D721Med (cell line): ENCODE measurements around the gene CD44.

Experiments
- DNase-seq: peaks from one replicate; pipeline ENCODE4 v3.0.0; 2011; ENCODE audit warnings: low spot score; ENCODE audit not compliant: insufficient read length
- FAIRE-seq: peaks from 2 replicates; lab custom pipeline; 2011; peaks lifted over from hg19 to GRCh38; lab: Jason Lieb, UNC
- TF ChIP-seq, protein P1 (sequence below): IDR thresholded peaks from 2 replicates; pipeline ENCODE4 v1.5.1; 2012; ENCODE audit warnings: mild to moderate bottlenecking, control low read depth; ENCODE audit not compliant: insufficient read depth; ENCODE audit errors: missing control alignments

Gene CD44

DNA sequence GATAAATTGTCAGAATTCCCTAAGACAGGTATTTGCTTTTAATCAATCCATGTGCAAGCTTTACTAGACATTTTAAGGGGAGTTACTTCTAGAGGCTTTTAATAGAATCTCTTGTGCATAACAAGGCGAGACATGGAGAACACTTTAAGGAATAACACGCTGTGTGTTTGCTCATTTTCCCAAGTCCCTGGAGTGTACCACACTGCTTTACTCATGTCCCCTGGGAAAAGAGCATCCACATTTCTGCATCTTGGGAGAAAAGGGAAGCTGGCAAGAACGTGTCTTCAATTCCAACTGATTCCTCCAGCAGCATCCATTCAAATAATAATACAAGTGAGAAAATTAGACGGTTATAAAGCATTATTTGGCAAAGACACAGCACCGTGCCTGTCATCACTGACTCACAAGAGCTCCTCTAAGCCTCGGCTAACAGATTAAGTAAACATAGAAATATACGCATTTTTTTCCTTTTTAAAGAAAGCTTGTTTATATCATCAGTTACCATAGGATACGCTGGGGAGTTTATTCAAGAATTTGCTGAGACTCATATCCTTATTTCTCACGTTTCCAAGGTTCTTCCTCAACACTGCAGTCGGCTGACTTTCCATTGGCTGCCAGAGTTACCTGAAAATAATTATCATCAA, 121.5 kb downstream of the CD44 start:
- no peak for DNase-seq
- no peak for FAIRE-seq
- TF ChIP-seq, protein P1, sequence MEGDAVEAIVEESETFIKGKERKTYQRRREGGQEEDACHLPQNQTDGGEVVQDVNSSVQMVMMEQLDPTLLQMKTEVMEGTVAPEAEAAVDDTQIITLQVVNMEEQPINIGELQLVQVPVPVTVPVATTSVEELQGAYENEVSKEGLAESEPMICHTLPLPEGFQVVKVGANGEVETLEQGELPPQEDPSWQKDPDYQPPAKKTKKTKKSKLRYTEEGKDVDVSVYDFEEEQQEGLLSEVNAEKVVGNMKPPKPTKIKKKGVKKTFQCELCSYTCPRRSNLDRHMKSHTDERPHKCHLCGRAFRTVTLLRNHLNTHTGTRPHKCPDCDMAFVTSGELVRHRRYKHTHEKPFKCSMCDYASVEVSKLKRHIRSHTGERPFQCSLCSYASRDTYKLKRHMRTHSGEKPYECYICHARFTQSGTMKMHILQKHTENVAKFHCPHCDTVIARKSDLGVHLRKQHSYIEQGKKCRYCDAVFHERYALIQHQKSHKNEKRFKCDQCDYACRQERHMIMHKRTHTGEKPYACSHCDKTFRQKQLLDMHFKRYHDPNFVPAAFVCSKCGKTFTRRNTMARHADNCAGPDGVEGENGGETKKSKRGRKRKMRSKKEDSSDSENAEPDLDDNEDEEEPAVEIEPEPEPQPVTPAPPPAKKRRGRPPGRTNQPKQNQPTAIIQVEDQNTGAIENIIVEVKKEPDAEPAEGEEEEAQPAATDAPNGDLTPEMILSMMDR = no peak

- TF ChIP-seq, protein P1 = peak; percentile 53
- FAIRE-seq = no peak
- DNase-seq = no peak
Measured at GRCh38 chr11:35261197-35261596, 122.2 kb downstream of the CD44 start.

DNA sequence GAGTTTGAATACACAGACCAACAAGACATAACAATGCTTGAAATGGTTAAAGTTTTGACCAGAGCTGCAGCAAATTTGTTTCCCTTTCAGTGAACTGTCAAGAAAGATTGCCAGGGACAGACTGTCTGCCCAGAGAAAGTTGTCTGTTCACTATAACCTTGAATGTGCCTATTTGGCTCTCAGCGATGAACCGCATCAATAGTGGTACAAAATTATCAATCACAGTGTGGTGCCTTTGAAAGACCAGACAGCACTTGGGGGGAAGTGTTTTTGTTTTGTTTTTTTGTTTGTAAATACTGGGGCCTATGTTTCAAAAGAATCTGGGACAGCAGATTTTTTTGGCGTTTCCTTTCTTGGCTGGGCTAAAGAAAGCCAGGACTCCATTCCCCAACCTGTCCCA, 123.1 kb downstream of the CD44 start:
- no peak for FAIRE-seq
- TF ChIP-seq, protein P1 = no peak
- DNase-seq = no peak

DNA sequence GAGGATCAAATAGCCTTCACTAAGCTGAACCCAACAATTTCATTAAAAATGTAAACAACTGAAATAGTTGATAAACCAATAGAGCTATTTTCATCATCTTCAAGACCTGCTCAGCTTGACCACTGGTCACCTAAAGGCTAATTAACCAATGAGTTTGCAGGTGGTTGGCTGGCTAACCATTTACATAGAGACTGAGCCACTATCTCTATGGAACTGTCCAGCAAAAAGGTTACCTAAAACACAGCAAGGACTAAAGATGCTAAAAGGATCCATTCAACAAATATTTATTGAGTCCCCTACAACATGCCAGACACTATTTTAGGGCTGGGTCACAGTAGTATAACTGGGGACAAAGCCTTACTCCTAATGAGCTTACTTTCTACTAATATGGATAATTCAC, 123.8 kb downstream of the CD44 start:
- FAIRE-seq = no peak
- no peak for DNase-seq
- TF ChIP-seq, protein P1 = no peak

DNA sequence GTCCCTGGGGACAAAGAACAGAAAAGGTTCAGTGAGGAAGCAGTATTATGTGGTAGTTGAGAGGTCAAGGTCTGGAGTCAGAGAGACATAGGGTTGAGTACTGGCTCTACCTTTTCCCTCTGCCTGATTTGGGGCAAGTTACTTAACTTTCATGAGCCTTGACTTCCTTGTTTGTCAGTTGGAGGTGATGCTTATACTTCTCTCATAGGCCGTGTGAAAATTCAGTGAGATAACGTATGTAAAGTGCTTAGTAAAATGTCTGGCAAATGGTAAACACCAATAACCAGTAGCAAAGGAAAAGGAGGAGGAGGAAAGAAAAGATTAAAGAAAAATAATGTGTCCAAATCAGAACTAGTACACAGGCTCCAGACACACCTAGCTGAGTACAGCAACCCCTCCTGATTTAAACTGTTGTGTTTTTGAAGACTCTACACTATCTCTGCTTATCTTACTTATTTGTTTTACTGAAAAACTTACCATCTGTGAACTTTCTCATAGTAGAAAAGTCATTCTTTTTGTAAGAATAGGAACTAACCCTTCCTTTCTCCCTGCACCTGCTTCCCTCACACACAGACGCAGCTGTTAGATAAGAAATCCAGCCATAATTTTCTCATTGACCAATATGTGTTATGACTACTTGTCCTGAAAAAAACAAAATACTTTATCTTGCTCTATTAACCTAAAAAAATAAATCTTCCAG, 126.9 kb downstream of the CD44 start:
- FAIRE-seq = no peak
- TF ChIP-seq, protein P1 = no peak
- DNase-seq = no peak

DNA sequence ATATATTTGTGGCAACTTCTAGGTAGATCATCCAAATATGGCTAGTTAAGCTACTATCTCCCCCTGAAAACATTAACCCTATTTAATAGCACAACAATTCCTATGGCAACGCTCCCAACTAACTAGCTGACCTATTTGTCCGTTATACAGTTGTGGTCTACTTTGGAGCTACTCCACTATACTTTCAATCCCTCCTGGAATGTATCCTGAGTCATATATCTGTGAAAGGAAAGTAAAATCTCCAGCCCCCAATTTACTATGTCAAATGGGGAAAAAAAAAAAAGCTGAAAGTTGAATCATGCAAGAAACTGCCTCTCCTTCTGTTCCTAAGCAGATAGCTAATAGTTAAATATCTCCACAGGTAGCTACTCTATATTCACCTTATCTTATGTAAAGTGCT, 128.5 kb downstream of the CD44 start:
- no peak for FAIRE-seq
- TF ChIP-seq, protein P1 = no peak
- DNase-seq = no peak

- no peak for FAIRE-seq
- DNase-seq = no peak
- TF ChIP-seq, protein P1 = no peak
Measured at GRCh38 chr11:35270342-35270741, 131.4 kb downstream of the CD44 start.
